ENCODE data around the gene DPP3. TPM values are rescaled to one million over a fixed set of nuclear protein-coding genes. Genes with fewer than 3 reads are reported as not detected.

Gene DPP3, protein sequence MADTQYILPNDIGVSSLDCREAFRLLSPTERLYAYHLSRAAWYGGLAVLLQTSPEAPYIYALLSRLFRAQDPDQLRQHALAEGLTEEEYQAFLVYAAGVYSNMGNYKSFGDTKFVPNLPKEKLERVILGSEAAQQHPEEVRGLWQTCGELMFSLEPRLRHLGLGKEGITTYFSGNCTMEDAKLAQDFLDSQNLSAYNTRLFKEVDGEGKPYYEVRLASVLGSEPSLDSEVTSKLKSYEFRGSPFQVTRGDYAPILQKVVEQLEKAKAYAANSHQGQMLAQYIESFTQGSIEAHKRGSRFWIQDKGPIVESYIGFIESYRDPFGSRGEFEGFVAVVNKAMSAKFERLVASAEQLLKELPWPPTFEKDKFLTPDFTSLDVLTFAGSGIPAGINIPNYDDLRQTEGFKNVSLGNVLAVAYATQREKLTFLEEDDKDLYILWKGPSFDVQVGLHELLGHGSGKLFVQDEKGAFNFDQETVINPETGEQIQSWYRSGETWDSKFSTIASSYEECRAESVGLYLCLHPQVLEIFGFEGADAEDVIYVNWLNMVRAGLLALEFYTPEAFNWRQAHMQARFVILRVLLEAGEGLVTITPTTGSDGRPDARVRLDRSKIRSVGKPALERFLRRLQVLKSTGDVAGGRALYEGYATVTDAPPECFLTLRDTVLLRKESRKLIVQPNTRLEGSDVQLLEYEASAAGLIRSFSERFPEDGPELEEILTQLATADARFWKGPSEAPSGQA
- 52.1 and 56.9 TPM in 2 replicates for total RNA-seq

DNA sequence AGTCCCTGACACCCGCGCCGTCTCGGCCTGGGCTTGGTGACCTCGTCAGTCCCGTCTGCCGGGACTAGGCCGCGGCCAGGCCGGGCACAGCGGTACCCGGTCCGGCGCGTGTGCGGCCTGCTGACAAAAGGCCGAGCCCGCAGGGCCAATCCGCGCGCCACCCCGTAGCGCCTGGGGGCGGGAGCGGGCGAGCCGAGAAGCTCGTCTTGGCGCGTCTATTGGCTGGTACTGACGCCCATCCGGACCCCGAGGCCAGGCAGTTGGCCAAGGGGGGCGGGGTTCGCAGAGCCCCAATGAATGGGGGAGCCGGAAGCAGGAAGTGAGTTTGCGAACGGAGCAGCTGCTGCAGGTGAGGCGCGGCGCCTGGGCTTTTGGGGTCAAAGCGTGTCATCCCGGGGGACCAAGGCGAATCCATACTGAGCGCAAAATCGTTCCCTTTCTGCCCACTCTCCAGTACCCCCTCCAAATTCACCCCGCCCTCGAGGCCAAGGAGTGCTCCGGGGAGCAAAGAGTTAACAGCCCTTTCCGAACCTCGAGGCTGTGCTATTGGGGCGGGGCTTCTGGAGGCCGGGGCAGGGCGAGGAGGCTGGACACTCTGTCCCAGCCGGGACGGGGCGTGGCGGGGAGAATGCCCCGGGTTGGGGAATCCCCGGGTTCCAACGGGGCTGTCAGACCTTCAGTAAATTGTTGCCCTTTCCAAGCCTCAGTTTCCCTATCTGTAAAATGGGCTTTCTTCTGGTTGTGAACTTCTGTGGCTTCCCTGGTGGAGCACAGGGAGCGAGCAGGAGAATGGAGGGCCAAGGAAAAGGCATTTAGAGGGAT lies at the start of gene DPP3:
Gene DPP3 (plus strand): TSS at position 318 of the 822 bp plus-strand sequence. CDS start 1,767 bp downstream, outside the sequence.

DNA sequence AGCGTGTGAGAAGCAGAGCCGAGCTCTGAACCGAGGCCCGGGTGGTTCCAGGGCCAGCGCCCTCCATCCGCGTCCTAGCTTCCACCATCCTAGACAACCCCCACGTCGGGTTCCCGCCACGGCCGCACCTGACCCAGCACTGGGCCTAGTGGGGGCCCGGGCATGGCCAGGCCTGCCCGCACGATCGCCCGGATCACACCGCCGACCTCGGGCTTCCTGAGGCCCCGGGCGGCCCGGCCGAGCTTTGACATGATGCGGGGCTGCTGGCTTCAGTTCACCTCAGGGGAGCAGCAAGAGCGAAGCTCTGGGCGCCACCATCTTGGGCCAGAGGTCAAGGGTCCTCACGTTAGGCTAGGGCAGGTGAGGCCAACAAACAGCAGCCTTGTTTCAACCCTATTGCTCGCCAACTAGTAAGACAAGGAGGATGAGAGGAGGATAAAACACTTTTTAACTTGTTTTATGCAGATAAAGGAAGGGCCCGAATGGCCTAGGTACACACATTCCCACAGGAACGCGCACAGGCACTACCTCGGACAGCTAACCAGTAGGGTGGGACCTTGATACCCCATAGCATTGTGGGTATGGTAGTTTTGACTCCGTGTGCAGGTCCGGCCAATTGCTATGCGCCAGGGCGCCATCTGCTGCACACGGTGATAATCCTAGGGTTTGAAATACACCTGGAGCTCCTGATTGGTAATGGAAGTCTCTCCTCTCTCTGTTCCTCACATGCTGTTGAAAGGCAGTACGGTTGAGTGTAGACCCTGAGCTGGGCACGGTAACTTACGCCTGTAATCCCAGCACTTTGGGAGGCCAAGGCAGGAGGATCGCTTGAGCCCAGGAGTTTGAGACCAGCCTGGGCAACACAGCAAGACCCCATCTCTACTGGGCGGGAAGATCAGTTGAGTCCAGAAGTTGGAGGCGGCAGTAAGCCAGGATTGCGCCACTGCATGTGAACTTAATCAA lies 41.4 kb upstream of the DPP3 start, which contains the start of gene MRPL11:
Gene MRPL11 (minus strand): TSS at position 345 of the 963 bp plus-strand sequence. CDS start 94 bp downstream, at position 251.

DNA sequence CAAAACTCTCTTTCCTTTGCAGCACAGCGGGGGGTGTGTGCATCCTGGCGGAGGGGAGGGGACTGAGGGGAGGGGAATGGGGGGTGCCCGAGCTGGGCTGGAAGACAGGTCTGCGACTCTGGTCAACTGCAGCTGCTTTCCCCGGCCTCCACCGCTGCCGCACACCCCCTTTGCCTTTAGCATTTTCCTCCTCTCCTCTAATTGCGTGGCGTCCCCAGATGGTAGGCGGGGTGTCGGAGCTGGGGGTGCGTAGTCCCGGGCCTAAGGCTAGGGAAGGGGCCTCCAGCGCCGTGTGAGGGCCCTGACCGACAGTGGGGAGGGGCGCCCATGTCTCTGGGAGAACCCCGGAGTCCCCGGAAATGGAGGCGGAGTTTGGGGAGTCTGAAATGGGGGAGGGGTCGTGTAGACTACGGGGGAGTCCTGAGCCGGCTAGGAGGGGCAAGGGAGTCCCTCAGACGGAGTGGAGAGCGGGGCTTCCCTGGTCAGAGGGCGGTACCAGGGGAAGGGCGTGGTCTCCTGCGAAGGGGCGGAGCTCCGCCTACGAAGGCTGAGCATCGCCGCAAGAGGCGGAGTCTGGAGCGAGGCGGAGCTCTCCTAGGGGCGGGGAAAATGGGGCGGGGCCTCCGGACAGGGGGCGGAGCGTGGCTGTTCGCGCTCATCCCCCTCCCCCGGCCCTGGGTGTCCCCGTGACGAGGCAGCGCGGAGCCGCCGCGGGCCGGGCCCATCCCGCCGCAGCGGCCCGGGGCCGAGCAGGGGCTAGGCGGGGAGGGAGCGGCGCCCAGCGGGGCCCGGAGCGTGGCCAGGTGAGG lies 13.8 kb upstream of the DPP3 start, which contains the start of gene PELI3:
Gene PELI3 (plus strand): TSS at position 681 of the 809 bp plus-strand sequence. CDS start 1,224 bp downstream, outside the sequence.

DNA sequence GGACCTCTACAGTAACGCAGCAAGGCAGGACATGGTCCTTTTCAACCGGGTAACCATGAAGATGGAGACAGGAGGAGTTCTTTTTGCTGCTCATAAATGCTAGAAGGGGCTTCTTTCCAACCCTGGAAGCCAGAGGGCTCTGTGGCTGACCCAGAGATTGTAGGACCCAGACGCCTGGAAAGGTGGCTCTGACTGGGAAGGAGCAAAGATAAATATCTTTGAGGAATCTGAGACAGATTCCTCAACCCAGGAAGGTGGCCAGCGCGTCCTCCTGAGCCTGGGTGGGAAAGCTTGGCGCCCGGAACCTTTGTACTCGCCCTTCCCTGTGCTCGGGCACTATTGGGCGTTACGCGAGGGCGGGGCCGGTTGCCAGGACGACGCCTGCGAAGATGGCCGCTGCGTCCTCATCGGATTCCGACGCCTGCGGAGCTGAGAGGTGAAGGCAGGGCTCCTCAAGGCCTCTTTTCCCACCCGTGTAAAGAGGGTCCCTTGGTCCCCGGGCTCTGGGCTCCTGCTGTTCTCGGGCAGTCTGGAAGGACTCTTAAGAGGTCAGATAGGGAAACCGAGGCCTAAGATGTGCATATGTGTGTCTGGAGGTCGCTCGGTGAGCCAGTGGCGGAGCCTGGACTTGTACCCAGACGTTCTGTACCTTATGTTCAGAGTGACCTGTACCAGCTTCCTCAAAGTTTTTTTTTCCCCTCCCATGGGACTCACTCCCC lies 30.2 kb downstream of the DPP3 start, which contains the start of gene BBS1:
Gene BBS1 (plus strand): TSS at position 365 of the 719 bp plus-strand sequence. CDS start 25 bp downstream, at position 390.

DNA sequence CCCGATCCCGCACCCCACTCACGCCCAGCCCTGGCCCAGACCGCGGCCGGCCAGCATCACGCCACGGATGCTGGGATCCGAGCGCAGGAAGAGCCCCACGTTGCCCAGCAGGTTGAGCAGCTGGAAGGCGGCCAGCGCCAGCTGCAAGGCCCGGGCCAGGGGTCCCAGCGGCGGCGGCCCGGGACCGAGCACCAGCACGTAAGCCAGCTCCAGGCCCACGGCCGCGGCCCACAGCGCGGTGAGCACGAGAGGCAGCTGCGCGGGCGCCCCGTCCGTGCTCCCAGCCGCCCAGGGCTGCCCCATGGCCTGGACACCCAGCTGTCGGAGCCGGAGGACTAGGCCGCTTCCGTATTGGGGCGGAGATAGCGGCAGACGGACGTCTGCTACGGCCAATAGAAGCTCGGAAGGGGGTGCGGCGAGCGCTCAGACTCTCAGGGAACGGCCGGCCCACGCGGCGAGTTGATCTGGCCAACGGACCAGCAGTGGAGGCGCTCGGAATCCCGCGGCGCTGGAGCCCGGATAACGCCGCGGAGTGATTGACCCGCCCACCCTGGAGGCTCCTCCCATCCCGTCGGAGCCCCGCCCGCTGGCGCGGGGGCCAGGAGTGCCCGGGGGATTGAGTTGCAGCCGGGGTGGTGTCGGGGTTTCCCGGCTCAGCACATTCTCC lies 65.6 kb downstream of the DPP3 start, which contains the start of gene ZDHHC24:
Gene ZDHHC24 (minus strand): TSS at position 348 of the 667 bp plus-strand sequence. CDS start 45 bp downstream, at position 303.

DNA sequence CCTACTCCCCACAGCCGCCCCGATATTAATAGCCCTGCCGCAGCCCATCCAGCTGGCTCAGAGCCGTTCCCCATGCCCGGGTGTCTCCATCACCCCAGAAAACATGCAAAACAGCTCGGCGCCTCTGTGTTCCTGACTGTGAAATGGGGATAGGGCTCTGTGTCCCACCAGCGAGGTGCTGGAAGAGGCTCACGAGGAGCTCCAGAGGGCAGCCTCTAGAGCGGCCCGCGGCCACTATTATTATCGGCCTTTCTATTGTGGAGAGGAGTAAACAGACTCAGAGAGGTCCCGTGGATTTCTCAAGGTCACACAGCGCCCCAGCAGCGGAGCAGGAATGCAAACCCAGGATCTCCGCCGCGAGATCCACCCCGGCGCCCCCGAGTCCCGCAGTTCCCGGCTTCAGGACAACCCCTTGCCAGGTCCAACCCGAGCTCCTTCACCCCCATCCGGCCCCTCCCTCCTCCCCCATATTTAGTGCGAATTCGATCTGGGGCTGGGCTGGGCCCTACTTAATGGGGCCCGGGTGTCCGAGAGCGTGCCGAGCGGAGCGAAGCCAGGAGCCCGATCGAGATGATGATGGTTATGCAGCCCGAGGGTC lies 66.2 kb downstream of the DPP3 start, which contains the start of gene ACTN3:
Gene ACTN3 (plus strand): TSS at position 536 of the 598 bp plus-strand sequence. CDS start 35 bp downstream, at position 571.

Other genes starting within 250 kb of the DPP3 start
- 16.8 and 18.1 TPM in 2 replicates for gene KLC2, start 222.7 kb upstream of the DPP3 start, total RNA-seq
- gene RAB1B, start 211.8 kb upstream of the DPP3 start, total RNA-seq, result 148 and 150 TPM in 2 replicates
- 0.17 and 0.89 TPM in 2 replicates for gene CNIH2, start 202.3 kb upstream of the DPP3 start, total RNA-seq
- 267 and 292 TPM in 2 replicates for gene YIF1A, start 191.3 kb upstream of the DPP3 start, total RNA-seq
- gene TMEM151A, start 188.5 kb upstream of the DPP3 start, total RNA-seq, result 0.17 and 0.30 TPM in 2 replicates
- gene CD248, start 163.4 kb upstream of the DPP3 start, total RNA-seq, result 41.8 and 42.9 TPM in 2 replicates
- 54.7 and 67.8 TPM in 2 replicates for gene RIN1, start 144.0 kb upstream of the DPP3 start, total RNA-seq
- gene BRMS1, start 135.3 kb upstream of the DPP3 start, total RNA-seq, result 52.5 and 59.5 TPM in 2 replicates
- gene B4GAT1, start 132.8 kb upstream of the DPP3 start, total RNA-seq, result 41.0 and 43.4 TPM in 2 replicates
- 3.7 and 4.9 TPM in 2 replicates for gene SLC29A2, start 108.7 kb upstream of the DPP3 start, total RNA-seq
- not detected in 2 replicates for gene NPAS4, start 59.4 kb upstream of the DPP3 start, total RNA-seq
- gene MRPL11, start 41.6 kb upstream of the DPP3 start, total RNA-seq, result 69.3 and 72.1 TPM in 2 replicates
- gene PELI3, start 13.5 kb upstream of the DPP3 start, total RNA-seq, result 4.0 and 4.3 TPM in 2 replicates
- gene BBS1, start 30.2 kb downstream of the DPP3 start, total RNA-seq, result 21.9 and 24.2 TPM in 2 replicates
- 19.8 and 20.4 TPM in 2 replicates for gene ZDHHC24, start 65.6 kb downstream of the DPP3 start, total RNA-seq
- not detected in 2 replicates for gene ACTN3, start 66.5 kb downstream of the DPP3 start, total RNA-seq
- 6.7 and 8.3 TPM in 2 replicates for gene CTSF, start 88.2 kb downstream of the DPP3 start, total RNA-seq
- gene CCDC87, start 112.6 kb downstream of the DPP3 start, total RNA-seq, result 0.15 TPM in 1 of 2 replicates, not detected in the other
- 28.2 and 29.4 TPM in 2 replicates for gene CCS, start 112.8 kb downstream of the DPP3 start, total RNA-seq
- 47.3 and 49.4 TPM in 2 replicates for gene RBM14, start 136.2 kb downstream of the DPP3 start, total RNA-seq
- 102 and 106 TPM in 2 replicates for gene RBM4, start 158.3 kb downstream of the DPP3 start, total RNA-seq
- 15.0 and 19.0 TPM in 2 replicates for gene RBM4B, start 197.5 kb downstream of the DPP3 start, total RNA-seq
- gene SPTBN2, start 248.8 kb downstream of the DPP3 start, total RNA-seq, result 0.89 and 2.0 TPM in 2 replicates

Measured in bronchus fibroblast of lung (primary cell).